ES-I3 (cell line): ENCODE results near the gene SLC43A3.
"Not testable (repeated sequence)": the region's sequence is repeated elsewhere in the genome, so short reads cannot be mapped to it uniquely, and the experiment has no call there.

Experiments used
- H3K36me3 ChIP-seq: 2 replicates; pipeline ENCODE4 v1.6.1; 2013; ENCODE audit warnings: mild to moderate bottlenecking, low read length, control low read depth, moderate library complexity; ENCODE audit not compliant: insufficient read depth
- H3K4me1 ChIP-seq: 2 replicates; pipeline ENCODE4 v1.6.1; 2013; ENCODE audit warnings: mild to moderate bottlenecking, control low read depth, low read length; ENCODE audit not compliant: insufficient read depth
- H3K9ac ChIP-seq: 2 replicates; pipeline ENCODE4 v1.6.1; 2013; ENCODE audit warnings: low read depth, mild to moderate bottlenecking, low read length, moderate library complexity
- H3K9me3 ChIP-seq: 2 replicates; pipeline ENCODE4 v1.6.1; 2013; ENCODE audit warnings: mild to moderate bottlenecking, low read length, moderate library complexity; ENCODE audit not compliant: control insufficient read depth, insufficient read depth

The SLC43A3 gene

GRCh38 chr11:57446055-57446454 is 19.1 kb upstream of the SLC43A3 start:
- Histone ChIP-seq H3K9me3 (no peaks in the 10 kb centered on the region), H3K4me1 (no peaks in the 10 kb centered on the region), H3K36me3 (no peaks in the 10 kb centered on the region), H3K9ac (no peak overlapping the region)

- not testable (repeated sequence) for H3K4me1 ChIP-seq, H3K36me3 ChIP-seq, H3K9me3 ChIP-seq, H3K9ac ChIP-seq
Observed at GRCh38 chr11:57445122-57445394, 18.1 kb upstream of the SLC43A3 start.

DNA sequence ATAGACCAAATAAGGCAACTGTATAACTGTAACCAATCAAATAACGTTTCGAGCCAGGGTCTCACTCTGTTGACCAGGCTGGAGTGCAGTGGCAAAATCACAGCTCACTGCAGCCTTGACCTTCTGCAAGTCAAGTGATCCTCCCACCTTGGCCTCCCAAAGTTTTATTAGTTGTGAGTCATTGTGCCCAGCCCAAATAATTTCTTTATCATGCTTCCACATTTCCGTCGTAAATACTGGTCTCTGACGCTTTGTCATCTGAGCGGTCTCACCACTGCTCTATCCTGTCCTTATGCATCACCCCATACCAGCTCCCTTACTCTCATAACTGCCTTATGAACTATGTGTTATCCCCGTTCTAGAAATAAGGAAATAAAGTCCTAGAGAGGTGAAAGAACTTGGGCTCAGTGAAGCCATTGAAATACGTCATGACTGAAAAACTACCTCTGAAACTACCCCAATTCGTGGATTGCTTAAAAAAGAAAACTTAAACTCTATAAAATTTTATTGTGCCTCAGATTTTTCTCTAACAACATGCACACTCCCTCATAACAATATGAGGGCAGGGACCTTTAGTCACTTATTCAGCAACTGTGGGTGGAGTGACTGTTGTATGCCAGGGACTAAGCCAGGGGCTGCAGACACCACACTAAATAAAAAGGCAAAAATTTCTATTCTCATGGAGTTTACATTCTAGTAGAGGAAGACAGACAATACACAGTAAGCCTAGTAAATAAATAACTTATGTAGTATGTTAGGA is 17.6 kb upstream of the SLC43A3 start:
- H3K36me3 ChIP-seq = no peaks in the 10 kb centered on the region
- H3K9ac ChIP-seq = no peak overlapping the region
- H3K4me1 ChIP-seq = no peaks in the 10 kb centered on the region
- no peaks in the 10 kb centered on the region for H3K9me3 ChIP-seq

GRCh38 chr11:57440744-57441414 is 14.0 kb upstream of the SLC43A3 start:
- Histone ChIP-seq H3K9ac (no peak overlapping the region), H3K36me3 (no peaks in the 10 kb centered on the region), H3K4me1 (no peaks in the 10 kb centered on the region), H3K9me3 (no peaks in the 10 kb centered on the region)

- Histone ChIP-seq H3K36me3 (no peaks in the 10 kb centered on the region), H3K9me3 (no peaks in the 10 kb centered on the region), H3K4me1 (no peaks in the 10 kb centered on the region), H3K9ac (no peak overlapping the region)
Observed at GRCh38 chr11:57439786-57440185, 12.9 kb upstream of the SLC43A3 start.

DNA sequence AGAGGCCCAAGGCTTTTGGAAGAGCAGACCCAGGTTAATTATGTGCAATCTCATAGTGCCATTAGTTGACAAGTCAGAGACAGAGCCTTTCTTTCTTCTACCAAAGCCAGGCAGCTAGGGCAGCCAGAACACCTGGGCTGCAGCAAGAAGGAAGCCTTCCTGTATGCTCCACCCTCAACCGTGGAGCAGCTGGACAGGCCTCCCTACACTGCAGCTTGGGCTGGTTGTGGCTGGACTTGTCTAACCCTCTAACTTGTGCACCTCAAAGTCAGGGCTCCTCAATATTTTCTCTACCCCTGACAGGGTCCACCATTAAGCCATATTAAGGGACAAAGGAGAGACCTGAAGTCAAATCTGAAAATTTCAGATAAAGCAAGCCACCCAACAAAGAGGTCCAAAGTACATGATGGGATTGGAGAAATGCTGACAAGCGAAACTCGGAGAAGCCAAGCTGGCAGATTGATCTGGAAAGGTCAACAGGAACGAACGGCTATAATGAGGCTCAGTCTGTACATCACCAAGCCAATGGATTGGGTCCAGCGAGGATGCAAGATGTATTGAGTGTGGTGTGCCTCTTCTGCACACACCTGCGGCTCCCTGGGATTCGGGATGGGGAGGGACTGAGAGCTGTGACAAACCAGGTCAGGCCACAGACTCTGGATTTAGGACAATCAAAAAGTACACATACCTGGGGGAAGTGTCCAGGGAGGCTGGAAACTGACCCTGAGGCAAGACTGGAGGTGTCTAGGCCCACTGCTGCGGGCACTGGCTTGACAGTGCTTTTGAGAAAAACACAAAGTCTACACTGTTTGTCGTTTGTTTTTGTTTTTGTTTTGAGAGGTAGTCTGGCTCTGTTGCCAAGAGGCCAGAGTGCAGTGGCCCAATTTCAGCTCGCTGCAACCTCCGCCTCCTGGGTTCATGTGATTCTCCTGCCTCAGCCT is 11.7 kb upstream of the SLC43A3 start:
- H3K9ac ChIP-seq = no peak overlapping the region
- H3K9me3 ChIP-seq = no peaks in the 10 kb centered on the region
- H3K4me1 ChIP-seq = no peaks in the 10 kb centered on the region
- no peaks in the 10 kb centered on the region for H3K36me3 ChIP-seq

- Histone ChIP-seq H3K9me3 (no peaks in the 10 kb centered on the region), H3K9ac (no peak overlapping the region), H3K4me1 (no peaks in the 10 kb centered on the region)
Observed at GRCh38 chr11:57436031-57436430, 9.1 kb upstream of the SLC43A3 start.

DNA sequence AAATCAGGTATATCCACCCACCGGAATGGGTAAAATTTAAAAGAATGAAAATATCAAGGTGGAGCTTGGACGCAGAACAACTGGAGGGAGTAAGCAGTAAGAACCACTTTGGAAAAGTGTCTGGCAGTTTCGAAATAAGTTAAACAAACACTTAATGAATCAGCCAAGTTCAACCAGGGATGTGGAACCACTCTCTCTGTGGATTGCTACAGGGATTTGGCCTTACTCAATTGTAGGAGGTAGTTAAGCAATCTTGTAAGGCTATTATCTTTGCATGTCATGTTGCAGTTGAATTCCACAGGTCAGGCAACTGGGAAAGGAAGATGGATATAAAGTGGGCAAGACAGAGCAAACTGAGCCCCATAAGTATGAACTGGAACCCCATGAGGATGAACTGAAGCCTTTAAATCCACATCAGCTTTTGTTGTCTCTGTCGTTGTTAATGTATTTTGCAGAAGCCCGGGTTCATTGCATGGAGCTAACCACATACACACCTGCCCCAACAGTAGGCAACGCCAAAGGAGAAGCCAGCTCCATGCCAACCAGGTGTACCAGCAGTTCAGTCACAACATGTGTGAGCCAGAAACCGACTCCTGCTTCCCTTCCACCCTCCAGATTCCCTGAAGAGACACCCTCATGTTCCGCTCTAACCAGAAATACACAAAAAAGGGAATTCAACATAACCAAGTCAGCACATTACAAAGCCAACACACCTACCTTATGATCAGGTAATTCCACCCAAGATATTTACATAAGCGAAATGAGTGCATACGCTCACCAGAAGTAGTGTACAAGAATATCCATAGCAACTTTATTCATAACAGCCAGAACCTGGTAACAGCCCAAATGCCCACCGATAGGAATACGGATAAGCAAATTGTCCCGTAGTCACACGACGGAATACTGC is 8.0 kb upstream of the SLC43A3 start:
- H3K9me3 ChIP-seq = no peaks in the 10 kb centered on the region
- H3K9ac ChIP-seq = no peak overlapping the region
- H3K4me1 ChIP-seq = no peaks in the 10 kb centered on the region; the same call in 1 of the 2 replicates
- no peaks in the 10 kb centered on the region for H3K36me3 ChIP-seq

More at GRCh38 chr11:57436031-57436430, 9.1 kb upstream of the SLC43A3 start:
- no peaks in the 10 kb centered on the region for H3K36me3 ChIP-seq

DNA sequence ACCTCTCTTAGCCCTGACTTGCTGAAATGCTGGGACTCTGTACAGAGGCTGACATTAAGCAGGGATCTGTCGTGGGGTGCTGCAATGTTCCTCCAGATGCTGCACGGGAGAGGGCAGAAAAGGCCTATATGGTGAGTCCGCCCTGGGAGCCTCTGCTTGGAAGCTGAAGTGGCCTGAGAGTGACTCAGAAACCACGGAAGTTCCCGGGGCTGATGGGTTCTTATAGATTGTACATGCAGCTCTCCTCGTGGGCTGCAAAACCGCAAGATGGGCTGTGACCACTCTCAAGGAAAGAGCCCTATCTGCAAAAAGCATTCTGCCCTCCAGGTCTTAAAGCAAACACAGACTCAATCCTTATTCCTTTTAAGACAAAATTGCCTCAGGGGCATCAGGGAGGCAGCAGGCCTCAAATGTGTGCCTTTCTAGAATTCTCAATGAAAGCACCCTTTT is 5.8 kb upstream of the SLC43A3 start:
- Histone ChIP-seq H3K9ac (no peak overlapping the region), H3K4me1 (no peaks in the 10 kb centered on the region; the same call in none of the 2 replicates), H3K36me3 (no peaks in the 10 kb centered on the region), H3K9me3 (no peaks in the 10 kb centered on the region)

GRCh38 chr11:57432149-57432561 is 5.2 kb upstream of the SLC43A3 start:
- no peak overlapping the region for H3K9ac ChIP-seq
- H3K36me3 ChIP-seq = no peaks in the 10 kb centered on the region
- peaks cover 2% of the 10 kb centered on the region for H3K4me1 ChIP-seq
- no peaks in the 10 kb centered on the region for H3K9me3 ChIP-seq

DNA sequence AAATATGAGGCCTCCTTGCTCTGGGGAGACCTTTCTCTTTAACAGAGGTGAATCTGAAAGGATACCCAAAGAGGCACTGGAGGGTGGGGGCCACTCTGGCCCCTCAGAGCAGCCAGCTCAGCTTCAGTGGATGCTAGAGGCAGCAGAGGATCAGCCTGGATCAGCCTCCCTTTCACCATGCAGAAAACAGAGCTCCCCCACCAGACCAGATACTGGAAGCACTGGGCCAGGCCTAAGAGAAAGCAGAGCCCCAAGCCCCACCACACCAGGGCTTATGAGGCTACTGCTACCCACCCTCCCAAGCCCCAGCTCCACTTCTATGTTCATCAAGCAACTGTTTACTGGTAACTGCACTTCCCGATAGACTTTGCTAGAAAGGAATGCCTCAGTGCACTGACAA is 4.0 kb upstream of the SLC43A3 start:
- Histone ChIP-seq H3K36me3 (no peaks in the 10 kb centered on the region), H3K4me1 (peaks cover 9% of the 10 kb centered on the region), H3K9ac (no peak overlapping the region), H3K9me3 (no peaks in the 10 kb centered on the region)

DNA sequence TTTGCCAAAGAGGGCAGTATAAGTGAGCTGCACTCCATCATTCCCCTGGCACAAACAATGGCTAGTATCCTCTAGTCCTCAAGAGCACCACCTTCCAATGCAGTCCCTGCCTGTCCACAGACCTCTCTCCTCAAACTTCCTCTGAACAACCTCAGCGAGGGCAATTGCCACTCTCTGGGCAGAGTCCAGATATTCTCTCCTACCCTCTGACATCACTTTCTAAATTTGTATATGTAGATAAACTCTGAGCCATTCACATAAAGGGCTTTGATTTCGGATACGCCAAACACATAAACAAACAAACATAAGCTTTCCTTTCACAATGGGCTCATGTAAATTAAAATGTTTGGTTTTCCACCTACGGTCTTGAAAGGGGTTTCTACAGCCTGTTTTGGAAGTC is 3.0 kb upstream of the SLC43A3 start:
- H3K36me3 ChIP-seq = no peaks in the 10 kb centered on the region
- peaks cover 17% of the 10 kb centered on the region for H3K4me1 ChIP-seq
- H3K9ac ChIP-seq = no peak overlapping the region
- H3K9me3 ChIP-seq = no peaks in the 10 kb centered on the region

- Histone ChIP-seq H3K36me3 (no peaks in the 10 kb centered on the region), H3K9me3 (no peaks in the 10 kb centered on the region), H3K4me1 (peaks cover 26% of the 10 kb centered on the region), H3K9ac (no peak overlapping the region)
Observed at GRCh38 chr11:57428643-57429042, 1.7 kb upstream of the SLC43A3 start.

- Histone ChIP-seq H3K9me3 (no peaks in the 10 kb centered on the region), H3K36me3 (no peaks in the 10 kb centered on the region), H3K9ac (no peak overlapping the region), H3K4me1 (peaks cover 26% of the 10 kb centered on the region)
Observed at GRCh38 chr11:57427727-57428082, 784 bp upstream of the SLC43A3 start.
